ENCODE measurements around the gene VEZF1.

Gene VEZF1

GRCh38 chr17:57954397-57955182, 33.5 kb downstream of the VEZF1 start:
- in situ Hi-C loops (cut with MboI; ENCODE audit: low sequenced_read_pairs): no loop called here

GRCh38 chr17:57953705-57954396, 34.2 kb downstream of the VEZF1 start:
- in situ Hi-C loops (cut with MboI; ENCODE audit: low sequenced_read_pairs): no loop called here

DNA sequence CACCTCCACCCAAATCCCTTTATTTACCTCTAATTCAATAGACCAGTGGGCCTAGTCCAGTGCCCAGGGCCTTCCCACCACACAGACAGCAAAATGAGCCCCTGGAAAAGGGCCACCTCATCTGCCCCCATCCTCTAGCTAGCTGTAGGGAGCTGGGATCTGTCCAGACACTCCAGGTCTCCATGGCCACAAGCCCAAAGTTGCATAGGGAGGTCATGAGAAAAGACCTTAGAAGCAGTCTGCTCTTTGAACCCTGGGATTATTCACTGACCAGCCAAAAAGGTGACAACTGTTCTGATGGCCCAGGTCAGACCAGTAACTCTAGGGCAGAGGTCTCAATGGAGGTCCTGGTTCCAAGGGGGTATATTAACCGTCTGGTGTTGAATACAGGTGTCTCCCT, 34.8 kb downstream of the VEZF1 start:
- in situ Hi-C loops (cut with MboI; ENCODE audit: low sequenced_read_pairs): no loop called here

- in situ Hi-C loops (cut with MboI; ENCODE audit: low sequenced_read_pairs): no loop called here
Measured at GRCh38 chr17:57949649-57950048, 38.4 kb downstream of the VEZF1 start.

- in situ Hi-C loops (cut with MboI; ENCODE audit: low sequenced_read_pairs): no loop called here
Measured at GRCh38 chr17:57948555-57949420, 39.3 kb downstream of the VEZF1 start.

GRCh38 chr17:57948169-57948554, 39.9 kb downstream of the VEZF1 start:
- in situ Hi-C loops (cut with MboI; ENCODE audit: low sequenced_read_pairs): no loop called here

- in situ Hi-C loops (cut with MboI; ENCODE audit: low sequenced_read_pairs): no loop called here
Measured at GRCh38 chr17:57947369-57947768, 40.7 kb downstream of the VEZF1 start.

DNA sequence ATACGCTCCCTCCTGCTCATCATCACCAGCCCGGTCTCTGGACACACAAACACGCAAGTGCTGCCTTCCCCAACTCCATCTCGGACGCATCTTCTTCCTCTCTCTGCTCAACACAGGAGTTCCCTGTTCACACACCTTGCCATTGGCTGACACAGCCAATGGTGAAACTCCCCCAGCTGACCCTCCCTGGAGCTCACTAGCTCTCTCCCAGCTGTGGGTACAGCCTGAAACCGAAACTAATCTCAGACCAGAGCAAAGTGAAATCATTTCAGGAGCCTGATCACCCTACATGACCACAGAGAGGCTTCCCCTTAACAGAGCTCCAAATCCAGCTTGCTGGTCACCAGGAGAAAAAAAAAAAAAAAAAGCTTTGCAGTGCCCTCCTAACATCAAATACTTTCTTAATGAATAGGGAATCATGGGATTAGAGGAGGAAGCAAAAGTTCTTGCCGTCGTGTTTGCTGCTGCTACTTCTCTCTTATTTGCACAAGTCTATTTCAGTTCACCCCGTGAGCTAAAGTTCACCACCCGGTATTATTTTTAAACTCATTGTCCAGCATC, 41.2 kb downstream of the VEZF1 start:
- in situ Hi-C loops (cut with MboI; ENCODE audit: low sequenced_read_pairs): no loop called here

- in situ Hi-C loops (cut with MboI; ENCODE audit: low sequenced_read_pairs): no loop called here
Measured at GRCh38 chr17:57945996-57946797, 41.9 kb downstream of the VEZF1 start.

GRCh38 chr17:57944908-57945307, 43.1 kb downstream of the VEZF1 start:
- in situ Hi-C loops (cut with MboI; ENCODE audit: low sequenced_read_pairs): no loop called here

DNA sequence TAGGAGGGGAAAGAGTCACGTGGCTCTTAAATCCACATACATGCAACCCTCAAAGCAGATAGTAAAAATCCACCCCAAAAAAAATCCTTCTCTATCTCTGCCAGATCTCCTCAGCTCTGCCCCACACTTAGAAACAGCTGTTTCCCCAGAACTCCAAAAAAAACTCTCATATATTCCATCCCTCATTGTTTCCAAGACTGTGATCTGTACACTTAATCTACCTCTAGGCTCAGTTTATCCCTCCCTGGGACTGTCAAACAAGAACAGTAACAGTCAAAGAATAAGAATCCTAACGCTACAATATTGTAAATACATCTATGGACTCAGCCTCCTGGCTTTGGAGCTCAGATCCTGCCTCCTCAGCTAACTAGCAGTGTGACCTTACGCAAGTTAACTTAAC, 44.4 kb downstream of the VEZF1 start:
- in situ Hi-C loops (cut with MboI; ENCODE audit: low sequenced_read_pairs): no loop called here

GRCh38 chr17:57943140-57943539, 44.9 kb downstream of the VEZF1 start:
- in situ Hi-C loops (cut with MboI; ENCODE audit: low sequenced_read_pairs): no loop called here

GRCh38 chr17:57941384-57942370, 46.4 kb downstream of the VEZF1 start:
- in situ Hi-C loops (cut with MboI; ENCODE audit: low sequenced_read_pairs): no loop called here

- in situ Hi-C loops (cut with MboI; ENCODE audit: low sequenced_read_pairs): no loop called here
Measured at GRCh38 chr17:57940653-57941329, 47.3 kb downstream of the VEZF1 start.

DNA sequence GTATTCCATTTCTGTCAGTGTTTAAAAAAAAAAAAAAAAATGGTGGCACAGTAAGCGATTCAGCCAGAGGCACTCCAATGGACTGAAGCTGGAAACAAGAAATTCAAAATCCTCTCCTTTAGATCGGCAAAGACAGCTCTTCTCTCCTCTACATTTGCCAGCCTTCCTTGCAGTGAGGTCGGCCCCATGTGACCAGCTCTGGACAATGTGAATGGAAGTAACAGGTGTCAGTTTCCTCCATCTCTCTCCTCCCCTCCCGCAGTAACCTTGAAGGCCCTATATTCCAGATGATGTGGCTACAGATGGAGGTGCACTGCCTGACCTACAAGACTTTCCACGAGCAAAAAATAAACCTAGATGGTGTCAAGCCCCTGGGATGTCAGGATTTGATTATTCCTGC, 47.8 kb downstream of the VEZF1 start:
- in situ Hi-C loops (cut with MboI; ENCODE audit: low sequenced_read_pairs): no loop called here

- in situ Hi-C loops (cut with MboI; ENCODE audit: low sequenced_read_pairs): no loop called here
Measured at GRCh38 chr17:57939797-57940196, 48.3 kb downstream of the VEZF1 start.

GRCh38 chr17:57938061-57938502, 50.0 kb downstream of the VEZF1 start:
- in situ Hi-C loops (cut with MboI; ENCODE audit: low sequenced_read_pairs): no loop called here

GRCh38 chr17:57937492-57937891, 50.6 kb downstream of the VEZF1 start:
- in situ Hi-C loops (cut with MboI; ENCODE audit: low sequenced_read_pairs): no loop called here
